COR-L47 (cell line): ENCODE results near the gene WNT7A.

ENCODE experiments used
- DNase-seq: peaks from one replicate; lab custom pipeline; 2025; lab: John Stamatoyannopoulos, UW

WNT7A gene

GRCh38 chr3:13846238-13846637 lies 33.6 kb downstream of the WNT7A start:
- DNase-seq = no peak

GRCh38 chr3:13845806-13846205 lies 34.1 kb downstream of the WNT7A start:
- DNase-seq = no peak

DNA sequence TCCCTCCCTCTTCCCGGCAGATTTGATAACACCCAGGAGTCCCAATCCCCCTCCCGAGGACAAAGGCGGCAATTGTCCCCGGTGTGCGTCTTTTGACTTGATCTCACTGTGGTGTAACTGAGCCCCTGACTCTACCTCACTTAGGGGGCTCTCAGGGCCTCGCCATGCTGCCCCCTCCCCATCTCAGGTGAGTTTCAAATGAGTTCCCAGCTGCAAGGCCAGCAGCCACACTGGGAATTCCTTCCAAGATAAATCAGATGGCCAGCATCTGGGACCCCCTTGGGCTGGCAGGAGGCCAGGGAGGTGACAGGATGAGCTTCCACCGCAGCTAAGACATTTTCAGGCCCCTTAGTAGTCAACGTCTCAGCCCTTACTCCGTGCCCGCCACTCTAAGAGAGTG lies 35.0 kb downstream of the WNT7A start:
- DNase-seq = no peak

DNA sequence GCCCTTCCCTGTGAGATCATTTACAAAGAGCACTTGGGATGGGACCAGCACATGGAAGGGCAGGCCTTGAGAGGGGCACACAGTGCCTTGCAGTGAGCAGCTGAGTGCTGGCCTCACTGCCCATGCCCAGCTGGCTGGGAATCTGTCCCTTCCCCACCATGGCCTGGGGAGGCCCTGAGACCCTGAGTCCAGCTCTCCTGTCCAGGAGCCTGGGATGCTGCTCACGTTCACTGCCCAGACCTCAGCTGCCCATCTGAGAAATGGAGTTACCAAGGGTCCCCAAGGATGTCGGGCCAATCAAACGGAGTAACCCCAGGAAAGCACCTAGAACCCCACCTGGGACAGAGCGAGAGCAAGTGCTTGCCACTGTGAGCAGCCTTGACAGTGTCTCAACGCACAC lies 35.6 kb downstream of the WNT7A start:
- no peak for DNase-seq

- no peak for DNase-seq
Observed at GRCh38 chr3:13843351-13843750, 36.5 kb downstream of the WNT7A start.

DNA sequence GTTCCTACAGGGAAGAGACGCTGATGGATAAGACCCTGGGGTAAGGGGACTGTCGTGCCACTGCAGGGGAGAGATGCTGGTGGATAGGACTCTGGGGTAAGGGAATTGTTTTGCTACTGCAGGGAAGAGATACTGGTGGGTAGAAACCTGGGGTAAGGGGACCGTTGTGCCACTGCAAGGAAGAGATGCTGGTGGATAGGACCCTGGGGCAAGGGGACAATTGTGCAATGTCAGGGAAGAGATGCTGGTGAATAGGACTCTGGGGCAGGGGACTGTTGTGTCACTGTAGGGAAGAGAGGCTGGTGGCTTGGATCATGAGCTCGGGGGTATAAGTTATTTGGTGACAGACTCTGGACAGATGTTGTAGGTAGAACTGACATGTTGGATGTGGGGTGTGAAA lies 37.6 kb downstream of the WNT7A start:
- DNase-seq = no peak

GRCh38 chr3:13841826-13842225 lies 38.0 kb downstream of the WNT7A start:
- DNase-seq = no peak

DNA sequence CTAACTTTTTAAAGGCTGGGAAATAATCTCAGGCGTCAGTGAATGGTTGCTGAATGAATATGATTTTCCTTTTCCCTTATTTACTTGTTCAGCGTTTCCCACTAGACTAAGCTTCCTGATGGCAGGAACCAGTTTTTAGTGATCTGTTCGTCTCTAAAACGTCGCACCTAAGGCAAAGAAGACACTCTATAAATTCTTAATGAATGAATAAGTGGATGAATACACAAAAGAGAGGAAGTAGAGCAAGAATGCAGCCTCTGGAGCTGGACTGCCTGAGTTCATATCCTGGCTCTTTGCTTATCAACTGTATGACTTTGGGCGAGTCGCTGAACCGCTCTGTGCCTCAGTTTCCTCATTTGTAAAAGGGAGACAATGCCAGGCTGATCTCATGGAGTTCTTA lies 38.7 kb downstream of the WNT7A start:
- DNase-seq = no peak

- no peak for DNase-seq
Observed at GRCh38 chr3:13840456-13840855, 39.4 kb downstream of the WNT7A start.

DNA sequence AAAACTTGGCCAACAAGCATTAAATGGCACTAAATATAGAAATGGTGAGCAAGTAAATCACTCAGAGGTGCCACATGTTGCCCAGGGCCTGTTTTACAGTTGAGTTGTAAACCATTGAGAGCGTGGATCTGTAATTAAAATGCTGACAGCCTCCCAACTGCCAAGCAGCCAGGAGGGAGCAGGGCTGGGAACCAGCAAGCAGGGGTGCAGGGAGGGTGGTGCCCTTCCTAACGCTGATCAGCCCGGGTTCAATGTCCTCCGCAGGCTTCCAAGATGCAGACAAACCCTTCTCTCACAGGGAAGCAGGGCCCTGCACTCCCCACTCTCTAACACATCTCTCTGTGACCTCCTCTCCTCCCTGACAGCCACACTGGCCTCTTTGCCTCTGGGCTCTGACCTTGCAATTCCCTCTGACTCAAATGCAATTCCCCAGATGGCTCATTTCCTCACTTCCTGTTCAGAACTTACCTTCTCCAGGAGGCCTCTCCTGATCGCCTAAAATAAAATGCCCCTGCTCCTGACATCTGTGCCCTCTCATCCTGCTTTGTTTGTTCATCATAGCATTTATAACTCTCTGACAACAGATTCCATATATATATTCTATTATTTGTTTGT lies 40.0 kb downstream of the WNT7A start:
- no peak for DNase-seq

DNA sequence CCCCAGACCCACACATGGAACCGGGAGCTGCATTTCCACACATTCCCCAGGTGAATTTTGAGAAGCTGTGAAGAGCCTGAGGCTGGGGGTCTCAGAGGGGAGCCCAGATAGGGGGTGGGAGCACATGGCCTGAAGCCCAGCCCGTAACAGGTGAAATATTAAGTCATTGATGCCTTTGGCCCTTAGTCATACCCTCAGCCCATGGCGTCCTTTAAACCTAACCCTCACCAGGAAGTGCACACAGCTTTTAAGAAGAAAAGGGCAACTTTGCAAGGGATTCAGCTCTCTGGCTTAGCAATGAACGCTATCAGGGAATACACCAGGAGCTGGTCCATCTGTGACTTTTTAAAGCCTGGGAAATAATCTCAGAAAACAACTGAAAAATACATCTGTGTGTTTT lies 40.6 kb downstream of the WNT7A start:
- no peak for DNase-seq

DNA sequence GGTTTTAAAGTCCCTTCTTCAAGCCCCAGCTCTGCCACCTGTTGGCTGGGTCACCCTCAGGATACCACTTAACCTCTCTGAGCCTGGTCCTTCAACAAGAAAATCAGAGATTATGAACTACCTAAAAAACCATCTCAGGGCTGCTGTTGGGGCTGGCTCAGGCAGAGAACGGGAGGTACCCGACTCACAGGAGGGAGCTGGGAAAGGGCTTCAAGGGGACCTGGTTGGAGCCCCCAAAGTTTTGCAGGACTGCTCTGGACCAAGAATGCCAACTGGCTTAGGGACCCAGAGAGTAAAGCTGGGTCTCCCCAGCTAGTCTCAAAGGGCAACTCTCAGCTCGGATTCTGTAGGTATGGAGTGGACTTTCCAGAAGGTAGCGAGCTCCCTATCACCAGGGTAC lies 41.5 kb downstream of the WNT7A start:
- DNase-seq = no peak

DNA sequence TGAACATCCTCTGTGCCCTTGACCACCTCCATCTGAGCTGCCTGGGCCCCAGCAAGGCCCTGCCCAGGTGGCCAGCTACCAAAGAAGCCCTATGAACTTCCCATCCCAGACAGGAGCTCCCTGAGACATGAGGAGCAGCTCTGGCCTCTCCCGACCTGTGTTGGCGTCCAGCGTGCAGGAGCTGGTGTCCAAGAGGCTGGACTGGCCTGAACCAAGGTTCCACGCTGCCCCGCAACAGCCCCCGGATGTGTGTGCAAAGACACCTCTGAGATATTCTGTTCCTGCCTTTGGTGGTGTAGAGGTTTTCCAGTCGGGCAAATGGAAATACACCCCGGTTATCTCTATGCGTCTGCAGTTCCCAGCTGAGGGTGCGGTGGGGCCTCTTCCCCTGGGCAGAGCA lies 42.1 kb downstream of the WNT7A start:
- no peak for DNase-seq

GRCh38 chr3:13836658-13837587 lies 42.9 kb downstream of the WNT7A start:
- no peak for DNase-seq

DNA sequence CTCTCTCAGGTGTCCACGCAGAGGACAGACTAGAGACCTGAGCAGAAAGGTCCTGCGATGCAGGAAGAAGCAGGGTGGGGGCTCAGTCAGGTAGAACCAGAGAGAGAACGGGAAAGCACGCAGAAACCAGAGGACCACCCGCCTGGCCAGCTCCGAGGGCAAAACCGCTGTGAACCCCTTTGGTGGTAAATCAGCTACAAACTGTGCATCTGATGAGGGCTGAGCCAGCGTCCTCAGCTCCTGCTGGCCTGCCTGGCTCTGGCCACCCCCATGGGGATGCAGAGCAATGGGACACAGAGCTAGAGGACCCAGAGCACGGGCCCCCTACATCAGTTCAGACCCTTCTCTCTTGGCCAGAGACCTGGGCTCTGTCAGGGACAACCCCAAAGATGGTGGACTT lies 44.6 kb downstream of the WNT7A start:
- no peak for DNase-seq

GRCh38 chr3:13834258-13835035 lies 45.4 kb downstream of the WNT7A start:
- no peak for DNase-seq

DNA sequence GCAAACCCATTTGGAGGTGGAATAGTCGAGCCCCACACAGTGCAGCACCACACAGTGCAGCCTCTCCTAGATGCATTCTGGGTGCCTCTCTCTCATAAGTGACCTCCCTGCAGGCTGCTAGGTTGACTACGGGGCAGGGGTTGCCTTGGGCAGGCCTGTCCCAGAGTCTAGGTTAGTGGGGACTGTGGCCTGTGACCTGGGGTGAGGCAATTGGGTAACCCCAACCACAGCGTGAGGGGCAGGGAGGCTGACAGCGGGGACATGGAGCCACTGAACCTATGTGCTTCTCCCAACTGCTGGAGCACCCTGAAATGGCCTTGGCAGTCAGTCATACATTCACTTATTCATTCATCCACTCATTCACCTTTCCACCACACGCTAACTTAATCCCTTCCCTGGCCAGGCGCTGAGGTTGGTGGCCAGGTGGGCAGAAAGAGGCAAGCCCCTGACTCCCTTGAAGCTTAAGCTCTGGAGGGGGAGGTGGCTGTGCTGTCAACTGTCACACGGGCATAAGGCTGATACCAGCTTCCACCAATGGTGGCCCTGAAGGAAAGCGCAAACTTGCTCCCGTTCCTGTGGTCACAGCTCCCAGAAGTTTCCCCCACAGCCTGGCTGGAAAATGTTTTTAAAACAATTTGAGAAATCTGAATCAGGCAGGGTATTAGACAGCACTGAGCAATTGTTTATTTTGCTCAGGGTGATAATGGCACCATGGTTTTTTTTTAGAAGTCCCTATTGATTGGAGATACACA lies 46.2 kb downstream of the WNT7A start:
- DNase-seq = no peak

DNA sequence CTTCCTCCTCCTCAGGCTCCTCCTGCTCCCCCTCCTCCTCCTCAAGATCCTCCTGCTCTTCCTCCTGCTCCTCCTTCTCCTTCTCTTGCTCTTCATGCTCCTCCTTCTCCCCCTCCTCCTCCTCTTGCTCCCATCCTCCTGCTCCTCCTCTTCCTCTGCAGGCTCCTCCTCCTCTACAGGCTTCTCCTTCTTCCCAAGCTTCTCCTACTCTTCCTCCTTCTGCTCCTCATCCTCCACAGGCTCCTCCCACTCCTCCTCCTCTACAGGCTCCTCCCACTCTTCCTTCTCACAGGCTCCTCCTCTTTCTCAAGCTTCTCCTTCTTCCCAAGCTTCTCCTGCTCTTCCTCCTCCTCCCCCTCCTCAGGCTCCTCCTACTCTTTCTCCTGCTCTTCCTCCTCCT lies 47.7 kb downstream of the WNT7A start:
- DNase-seq = no peak

DNA sequence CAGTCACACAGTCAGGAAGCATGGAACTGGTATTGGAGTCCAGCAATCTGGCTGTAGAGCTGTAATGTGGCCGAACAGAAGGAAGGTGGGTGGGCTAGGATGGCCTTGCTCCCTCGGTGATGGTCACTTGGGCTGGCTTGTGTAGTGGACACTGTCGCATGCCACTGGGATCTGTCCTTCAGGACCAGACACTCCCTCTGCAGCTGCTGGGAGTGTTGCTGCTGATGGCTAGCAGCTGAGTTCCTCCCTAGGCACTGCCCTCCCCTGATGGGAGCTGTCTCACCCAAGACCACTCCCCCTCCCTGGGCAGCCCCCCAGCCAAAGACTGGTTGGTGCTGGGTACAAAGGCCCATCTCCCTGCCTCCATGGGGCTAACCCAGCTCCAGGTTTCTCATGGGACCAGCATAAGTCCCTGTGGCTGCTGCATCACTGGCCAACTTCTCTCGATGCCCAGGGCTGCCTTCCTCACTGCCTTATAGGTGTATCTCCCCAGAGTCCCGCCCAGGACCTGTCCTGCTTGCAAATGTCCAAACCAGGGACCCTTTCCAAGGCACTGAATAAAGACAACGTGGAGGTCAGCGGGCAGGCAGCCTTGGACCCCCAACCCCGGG lies 48.4 kb downstream of the WNT7A start:
- DNase-seq = no peak

DNA sequence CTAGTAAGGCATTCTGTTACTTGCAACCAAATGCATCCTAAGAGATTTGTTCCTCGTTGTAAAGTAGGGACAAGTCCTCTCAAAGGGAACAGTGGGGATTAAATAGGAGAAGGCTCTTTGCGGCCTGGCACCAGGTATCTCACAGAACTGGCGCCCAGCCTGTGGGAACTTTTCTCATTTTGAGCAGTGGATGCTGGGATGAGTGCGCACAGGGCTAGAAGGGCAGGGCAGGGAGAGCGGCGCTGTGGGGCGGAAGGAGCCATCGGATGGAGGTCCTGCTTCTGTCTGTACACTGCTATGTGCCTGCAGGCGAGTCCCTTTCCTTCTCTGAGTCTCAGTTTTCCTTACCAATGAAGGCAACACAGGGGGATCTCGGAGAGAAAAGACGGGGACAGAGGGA lies 50.6 kb downstream of the WNT7A start:
- no peak for DNase-seq

GRCh38 chr3:13828501-13829265 lies 51.2 kb downstream of the WNT7A start:
- DNase-seq = no peak
